Naive B cell (primary cell): Measurements from ENCODE around the gene SF3A1. TPM values are rescaled to one million over a fixed set of nuclear protein-coding genes. Genes with fewer than 3 reads are reported as not detected.
A peak's percentile ranks its signal among the peaks of the same experiment; 100 is the strongest.

Experiments
- ATAC-seq, 2 donors: fragments of 150-1000 bp; cut with Tn5 transposase; 2 replicates each; pipeline ENCODE4 v1.10.0; 2021; ENCODE audit warnings: low read depth in 2 of 2, mild to moderate bottlenecking in 2 of 2, moderate library complexity in 2 of 2
- DNase-seq: peaks from one replicate; pipeline ENCODE4 v3.0.0; 2022
- H3K27ac Mint-ChIP-seq, 6 donors: one replicate each; pipeline ENCODE4 v1.8.0; 2020 to 2022; ENCODE audit warnings: mild to moderate bottlenecking in 6 of 6, mixed read lengths in 6 of 6, moderate library complexity in 5 of 6, inconsistent platforms in 2 of 6
- H3K27me3 Mint-ChIP-seq, 3 donors: one replicate each; pipeline ENCODE4 v1.8.0; 2021 to 2022; ENCODE audit warnings: mixed read lengths in 3 of 3, mild to moderate bottlenecking in 1 of 3
- H3K36me3 Mint-ChIP-seq, 2 donors: one replicate each; pipeline ENCODE4 v1.8.0; 2020 to 2022; ENCODE audit warnings: mixed read lengths in 2 of 2, inconsistent platforms in 1 of 2, mild to moderate bottlenecking in 1 of 2
- H3K4me1 Mint-ChIP-seq, 3 donors: one replicate each; pipeline ENCODE4 v1.8.0; 2020 to 2022; ENCODE audit warnings: mixed read lengths in 3 of 3, inconsistent platforms in 1 of 3, mild to moderate bottlenecking in 1 of 3, moderate library complexity in 1 of 3
- H3K4me3 Mint-ChIP-seq, 8 donors: one replicate each; pipeline ENCODE4 v1.8.0; 2020 to 2022; ENCODE audit warnings: mild to moderate bottlenecking in 8 of 8, mixed read lengths in 8 of 8, moderate library complexity in 8 of 8, inconsistent platforms in 2 of 8
- H3K9me3 Mint-ChIP-seq, 7 donors: one replicate each; pipeline ENCODE4 v1.8.0; 2020 to 2022; ENCODE audit warnings: mixed read lengths in 7 of 7, mild to moderate bottlenecking in 5 of 7, inconsistent platforms in 2 of 7, moderate library complexity in 1 of 7
- polyA plus RNA-seq, 6 donors: library from polyadenylated mRNA; unstranded; fragments of 300-500 nt; fragmentation: Illumina TruSeq; gene quantifications; one replicate each; pipeline ENCODE4 v1.2.3, GENCODE V29; 2021; ENCODE audit warnings: low read depth in 6 of 6

Gene SF3A1
- polyA plus RNA-seq, 6 donors from 2014 or later: 34.1 to 110 (median 80.3) TPM

DNA sequence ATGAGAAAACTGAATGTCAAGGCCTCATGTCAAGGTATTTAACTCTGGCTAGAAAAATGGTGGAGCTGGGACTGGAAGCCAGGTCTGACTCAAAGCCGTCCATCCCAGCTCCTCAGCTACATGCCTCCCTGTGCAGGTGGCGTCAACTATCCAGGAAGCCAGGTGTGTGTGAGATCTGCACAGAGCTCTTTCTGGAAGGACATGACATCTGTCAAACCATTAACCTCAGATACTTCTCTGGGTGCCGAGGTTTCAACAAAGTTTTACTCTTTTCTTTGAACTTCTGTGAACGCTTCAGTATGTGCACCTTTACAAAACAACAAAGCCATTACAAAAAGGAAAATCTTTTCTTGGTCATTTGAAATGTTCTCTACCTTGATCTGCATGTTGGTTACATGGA lies 60.4 kb downstream of the SF3A1 start:
- Mint-ChIP-seq H3K4me3 (no peak overlapping the region), H3K27ac (peak overlapping the region in 1 of 6 donors; percentile 70)

DNA sequence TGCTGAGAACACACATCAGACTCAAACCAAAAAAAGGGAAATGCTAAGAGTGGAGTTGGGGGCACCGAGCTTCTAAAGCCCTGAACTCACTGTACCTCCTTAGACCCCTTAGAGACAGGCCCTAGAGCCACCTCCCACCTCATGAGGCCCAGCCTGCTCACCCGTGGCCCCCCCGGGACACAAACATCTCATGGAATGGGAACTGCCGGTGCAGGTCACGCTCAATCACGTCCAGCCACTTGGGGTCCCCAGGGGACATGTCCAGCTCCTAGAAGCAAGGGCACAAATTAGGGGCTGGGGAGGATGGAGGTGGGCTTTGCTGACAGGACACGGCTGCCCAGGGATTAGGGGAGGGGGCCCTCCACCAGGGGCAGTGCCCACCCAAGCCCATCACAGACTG lies 61.1 kb downstream of the SF3A1 start:
- peak overlapping the region in 2 of 6 donors; percentile 52 to 83 for H3K27ac Mint-ChIP-seq
- H3K4me1 Mint-ChIP-seq: peaks cover 25 to 39% (median 36%) of the 10 kb centered on the region in 3 donors
- H3K4me3 Mint-ChIP-seq: no peak overlapping the region
- no peak for DNase-seq
- peaks cover 5 to 16% of the 10 kb centered on the region in 2 donors for H3K36me3 Mint-ChIP-seq
- H3K27me3 Mint-ChIP-seq: no peaks in the 10 kb centered on the region
- H3K9me3 Mint-ChIP-seq: no peaks in the 10 kb centered on the region
- no peak for ATAC-seq

More for the DNA sequence above, 60.4 kb downstream of the SF3A1 start:
- Mint-ChIP-seq H3K9me3 (no peaks in the 10 kb centered on the region), H3K4me1 (peaks cover 29 to 41% (median 36%) of the 10 kb centered on the region in 3 donors), H3K36me3 (peaks cover 5 to 16% of the 10 kb centered on the region in 2 donors), H3K27me3 (no peaks in the 10 kb centered on the region)
- DNase-seq (no peak), ATAC-seq (no peak)

DNA sequence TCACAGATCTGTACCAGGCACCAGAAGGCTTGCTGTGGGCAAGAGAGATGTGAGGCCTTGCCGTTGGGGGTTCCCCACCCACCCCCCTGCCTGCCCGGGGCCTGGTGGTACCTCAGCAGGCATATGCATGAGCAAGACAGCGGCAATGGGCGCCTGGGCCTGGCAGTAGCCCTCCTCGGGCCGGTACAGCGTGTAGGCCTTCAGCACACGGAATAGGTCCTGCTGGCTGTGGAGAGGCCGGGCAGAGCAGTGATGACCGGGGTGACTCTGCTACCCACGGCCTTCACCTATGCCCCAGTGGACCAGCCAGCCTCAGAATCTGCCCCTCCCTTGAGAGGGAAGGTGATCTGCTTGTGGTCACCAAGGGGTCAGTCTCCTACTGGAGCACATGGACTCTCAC lies 61.9 kb downstream of the SF3A1 start:
- Mint-ChIP-seq H3K9me3 (no peaks in the 10 kb centered on the region), H3K4me1 (peaks cover 30 to 40% (median 39%) of the 10 kb centered on the region in 3 donors), H3K27ac (no peak overlapping the region), H3K27me3 (no peaks in the 10 kb centered on the region), H3K36me3 (peaks cover 5 to 16% of the 10 kb centered on the region in 2 donors), H3K4me3 (no peak overlapping the region)
- DNase-seq: no peak
- no peak for ATAC-seq

DNA sequence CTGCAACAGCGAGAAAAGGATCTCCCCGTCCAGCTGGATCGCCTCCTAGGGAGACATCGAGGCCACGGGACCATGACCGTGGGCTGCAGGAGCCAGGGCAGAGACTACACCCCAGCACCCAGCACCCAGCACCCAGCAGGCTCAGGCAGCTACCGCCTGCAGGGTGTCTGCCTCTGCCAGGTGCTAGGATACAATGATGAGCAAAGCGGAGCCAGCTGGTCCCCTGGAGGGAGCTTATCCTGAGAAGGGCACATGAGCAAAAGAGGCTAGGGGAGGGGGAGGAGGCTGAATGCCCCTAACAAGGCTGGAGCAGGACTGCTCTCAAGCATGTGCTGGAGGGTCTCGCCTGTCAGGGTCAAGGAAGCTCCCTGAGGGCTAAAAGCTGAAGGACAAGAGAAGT lies 62.6 kb downstream of the SF3A1 start:
- Mint-ChIP-seq H3K4me1 (peaks cover 30 to 44% (median 41%) of the 10 kb centered on the region in 3 donors), H3K4me3 (no peak overlapping the region), H3K36me3 (peaks cover 5 to 16% of the 10 kb centered on the region in 2 donors), H3K27ac (peak overlapping the region in 2 of 6 donors; percentile 23 to 82), H3K27me3 (no peaks in the 10 kb centered on the region), H3K9me3 (no peaks in the 10 kb centered on the region)
- ATAC-seq (no peak), DNase-seq (no peak)

DNA sequence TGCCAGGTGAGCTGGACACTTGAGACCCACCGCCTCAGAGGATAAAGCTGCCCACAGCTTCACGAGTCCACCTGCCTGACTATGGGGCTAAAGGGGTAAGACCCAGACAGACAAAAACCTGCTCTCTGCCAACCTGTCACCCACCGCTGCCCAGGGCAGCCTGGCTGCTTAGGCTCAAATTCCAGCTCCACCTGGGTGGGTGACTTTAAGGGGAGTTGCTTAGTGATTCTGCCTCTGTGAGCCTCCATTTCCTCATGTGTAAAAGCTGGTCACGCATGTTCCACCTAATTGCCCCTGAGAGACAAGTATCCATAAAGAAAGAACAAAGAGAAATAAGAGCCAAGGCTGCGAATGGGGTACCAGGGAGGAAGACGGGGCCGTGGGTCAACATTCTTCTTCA lies 63.7 kb downstream of the SF3A1 start:
- Mint-ChIP-seq H3K4me1 (peaks cover 27 to 44% (median 37%) of the 10 kb centered on the region in 3 donors), H3K27ac (peak overlapping the region in 3 of 6 donors; percentile 42 to 63 (median 53)), H3K27me3 (no peaks in the 10 kb centered on the region), H3K9me3 (no peaks in the 10 kb centered on the region), H3K4me3 (no peak overlapping the region), H3K36me3 (peaks cover 5 to 16% of the 10 kb centered on the region in 2 donors)
- DNase-seq (no peak), ATAC-seq (no peak)

DNA sequence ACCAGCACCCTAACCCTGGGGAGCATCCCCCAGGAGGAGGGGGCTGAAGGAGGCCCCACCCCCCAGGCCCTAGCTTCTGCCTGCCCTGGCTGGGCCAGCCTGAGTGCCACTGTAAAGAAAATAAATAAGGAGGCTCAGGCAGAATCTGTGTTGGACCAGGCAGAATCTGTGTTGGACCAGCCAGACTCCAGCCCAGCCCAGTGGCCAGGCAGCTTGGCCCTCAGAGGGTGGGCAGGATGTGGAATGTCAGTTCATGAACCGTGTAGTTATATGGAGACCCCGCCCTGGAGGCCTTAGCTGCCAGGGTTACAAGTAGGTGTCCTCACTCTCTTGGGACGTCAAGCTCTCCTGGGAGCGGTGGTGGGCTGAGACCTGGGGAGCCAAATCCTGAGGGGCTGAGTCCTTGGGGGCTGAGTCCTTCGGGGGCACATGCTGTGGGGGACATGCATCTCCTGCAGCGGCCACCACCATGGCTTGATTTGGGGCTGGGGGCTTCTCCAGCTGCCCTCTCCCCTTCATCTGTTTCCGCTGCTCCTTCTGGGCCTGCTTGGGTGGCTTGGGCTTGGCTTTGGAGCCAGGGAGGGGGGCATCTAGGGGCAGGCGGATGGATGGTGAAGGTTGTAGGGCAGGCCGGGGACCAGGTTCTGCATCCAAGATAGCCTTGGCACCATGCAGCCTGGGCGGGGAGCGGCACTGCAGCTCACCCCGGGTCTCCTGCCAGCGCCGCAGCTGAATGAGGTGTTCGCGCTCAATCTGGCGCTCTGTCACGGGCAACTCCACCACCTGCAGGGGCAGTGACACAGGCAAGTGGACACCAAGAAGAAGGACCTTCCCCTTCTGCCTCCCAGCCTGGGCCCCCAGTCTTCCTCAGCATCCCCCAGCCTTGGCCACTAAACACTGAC lies 64.4 kb downstream of the SF3A1 start:
- ATAC-seq: no peak
- Mint-ChIP-seq H3K4me1 (peaks cover 30 to 47% (median 40%) of the 10 kb centered on the region in 3 donors), H3K4me3 (no peak overlapping the region), H3K36me3 (peaks cover 5 to 16% of the 10 kb centered on the region in 2 donors), H3K9me3 (no peaks in the 10 kb centered on the region), H3K27me3 (no peaks in the 10 kb centered on the region), H3K27ac (peak overlapping the region in 3 of 6 donors; percentile 42 to 82 (median 61))
- DNase-seq: no peak

GRCh38 chr22:30291058-30291892 lies 65.4 kb downstream of the SF3A1 start:
- no peaks in the 10 kb centered on the region for H3K27me3 Mint-ChIP-seq
- no peaks in the 10 kb centered on the region for H3K9me3 Mint-ChIP-seq
- H3K36me3 Mint-ChIP-seq: peaks cover 5 to 16% of the 10 kb centered on the region in 2 donors

DNA sequence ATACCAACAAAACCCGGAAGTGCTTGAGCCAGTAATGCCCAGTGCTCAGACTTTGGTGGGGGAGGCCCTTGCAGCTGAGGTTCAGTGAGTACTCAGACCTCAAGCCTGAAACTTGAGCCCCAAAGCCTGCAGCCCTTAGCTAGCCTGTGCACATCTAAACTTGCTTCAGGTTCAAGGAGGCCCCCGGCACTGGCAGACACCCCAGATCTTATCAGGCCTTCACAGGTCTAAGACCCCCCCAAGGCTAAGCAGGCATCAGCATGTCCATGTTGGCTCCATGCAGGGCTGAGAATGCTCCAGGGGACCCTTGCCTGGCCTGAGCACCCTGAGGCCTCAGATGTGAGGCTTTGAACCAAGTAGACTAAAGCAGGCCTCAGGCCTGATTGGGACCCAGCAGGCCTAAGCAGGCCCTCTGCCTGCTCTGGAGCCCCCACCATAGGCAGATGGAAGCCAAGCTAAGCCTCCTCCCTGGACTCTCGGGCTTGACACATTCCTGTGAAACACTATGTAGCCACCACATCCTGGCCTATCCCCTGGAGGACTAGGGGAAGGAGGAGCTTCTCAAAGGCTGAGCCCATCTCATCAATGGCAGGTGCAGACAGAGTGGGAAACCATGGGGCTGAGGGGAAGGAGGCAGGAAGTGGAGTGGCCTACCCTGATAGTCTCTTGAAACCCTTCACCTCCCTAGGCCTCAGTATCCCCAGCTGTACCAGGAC lies 66.2 kb downstream of the SF3A1 start:
- no peak for DNase-seq
- H3K27me3 Mint-ChIP-seq: no peaks in the 10 kb centered on the region
- peaks cover 5 to 16% of the 10 kb centered on the region in 2 donors for H3K36me3 Mint-ChIP-seq
- H3K27ac Mint-ChIP-seq: peak overlapping the region in 5 of 6 donors; percentile 86 to 94 (median 89)
- no peak for ATAC-seq
- no peaks in the 10 kb centered on the region for H3K9me3 Mint-ChIP-seq
- peak overlapping the region; percentile 85 to 96 (median 93) for H3K4me3 Mint-ChIP-seq
- H3K4me1 Mint-ChIP-seq: peaks cover 31 to 42% (median 40%) of the 10 kb centered on the region in 3 donors

More at GRCh38 chr22:30291058-30291892, 65.4 kb downstream of the SF3A1 start:
- ATAC-seq (no peak), DNase-seq (no peak)
- peaks cover 31 to 42% (median 40%) of the 10 kb centered on the region in 3 donors for H3K4me1 Mint-ChIP-seq
- H3K27ac Mint-ChIP-seq: peak overlapping the region in 5 of 6 donors; percentile 20 to 80 (median 56)
- peak overlapping the region in 4 of 8 donors; percentile 23 to 90 (median 58) for H3K4me3 Mint-ChIP-seq

DNA sequence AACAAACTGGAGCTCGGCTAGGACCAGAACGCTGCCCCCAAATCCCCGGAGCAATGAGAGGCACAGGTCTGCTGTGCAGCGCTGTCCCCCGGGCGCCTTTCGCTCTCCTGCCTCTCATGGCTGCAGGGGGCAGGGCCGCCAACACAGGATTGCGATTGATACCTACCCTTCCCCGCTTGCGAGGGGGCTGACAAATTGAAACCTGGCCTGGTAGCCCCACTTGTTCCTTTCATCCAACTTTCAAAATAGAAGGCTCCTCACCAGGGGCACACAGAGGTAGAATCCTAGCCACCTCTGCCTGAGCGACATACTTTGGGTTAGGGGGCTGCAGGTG lies 66.7 kb downstream of the SF3A1 start:
- Mint-ChIP-seq H3K9me3 (no peaks in the 10 kb centered on the region), H3K27ac (peak overlapping the region; percentile 86 to 94 (median 90)), H3K36me3 (peaks cover 5 to 20% of the 10 kb centered on the region in 2 donors), H3K4me3 (peak overlapping the region; percentile 85 to 96 (median 93)), H3K27me3 (no peaks in the 10 kb centered on the region), H3K4me1 (peaks cover 31 to 42% (median 40%) of the 10 kb centered on the region in 3 donors)
- no peak for DNase-seq
- ATAC-seq: peak; percentile 23 to 24

DNA sequence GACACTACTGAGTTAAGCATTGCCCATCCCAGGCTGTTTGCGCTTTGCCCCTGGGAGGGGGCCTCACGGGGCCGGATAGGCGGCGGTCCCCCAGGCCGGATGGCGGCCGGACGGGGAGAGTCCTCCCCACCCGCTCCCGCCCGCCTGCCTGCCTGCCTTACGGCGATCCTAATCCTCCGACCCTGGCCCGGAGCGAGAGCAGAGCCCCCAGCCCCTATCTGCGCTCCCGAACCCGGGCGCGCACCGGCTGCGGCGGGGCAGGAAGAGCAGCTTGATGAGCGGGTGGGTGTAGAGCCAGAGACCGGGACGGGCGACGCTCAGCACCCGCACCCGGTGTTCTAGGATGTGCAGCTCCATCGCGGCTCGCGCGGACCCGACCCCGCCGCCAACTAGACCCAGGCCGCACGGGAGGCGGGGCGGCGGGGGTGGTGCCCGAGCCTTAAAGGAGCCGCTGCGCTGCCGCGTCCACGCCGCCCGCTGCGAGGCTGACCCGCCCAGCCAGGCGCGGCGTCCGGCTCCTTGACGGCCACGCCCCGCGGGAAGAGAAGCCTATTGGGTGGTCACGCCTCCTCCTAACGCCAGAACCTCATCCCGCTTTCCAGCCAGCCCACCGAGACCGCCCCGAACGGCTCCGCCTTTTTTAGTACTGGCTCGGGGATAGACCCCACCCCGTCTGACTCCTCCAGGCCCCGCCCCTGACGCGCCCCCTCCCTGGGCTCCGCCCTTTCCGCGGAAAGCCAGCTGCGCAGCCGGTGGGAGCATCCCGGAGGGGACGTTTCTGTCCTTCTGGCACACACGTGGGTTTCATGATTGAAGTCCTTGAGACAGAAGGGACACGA lies 67.3 kb downstream of the SF3A1 start, which contains the start of gene CASTOR1:
Gene CASTOR1, minus strand, starts transcription at position 365 of the 839 bp plus-strand sequence. Its CDS starts 8 bp downstream, at position 357.
- H3K36me3 Mint-ChIP-seq: peaks cover 5 to 26% of the 10 kb centered on the region in 2 donors
- no peaks in the 10 kb centered on the region for H3K9me3 Mint-ChIP-seq
- peak; percentile 83 for DNase-seq
- no peaks in the 10 kb centered on the region for H3K27me3 Mint-ChIP-seq
- H3K4me3 Mint-ChIP-seq: peak within 1 kb of the TSS; percentile 85 to 96 (median 93)
- H3K27ac Mint-ChIP-seq: peak within 1 kb of the TSS; percentile 86 to 94 (median 90)
- peak; percentile 75 to 76 for ATAC-seq
- peaks cover 31 to 42% (median 40%) of the 10 kb centered on the region in 3 donors for H3K4me1 Mint-ChIP-seq

GRCh38 chr22:30288419-30289140 lies 68.1 kb downstream of the SF3A1 start:
- DNase-seq: no peak
- peak overlapping the region in 5 of 6 donors; percentile 57 to 94 (median 82) for H3K27ac Mint-ChIP-seq
- ATAC-seq: no peak
- peaks cover 3 to 19% of the 10 kb centered on the region in 2 donors for H3K36me3 Mint-ChIP-seq
- peak overlapping the region; percentile 84 to 96 (median 93) for H3K4me3 Mint-ChIP-seq
- no peaks in the 10 kb centered on the region for H3K27me3 Mint-ChIP-seq
- H3K4me1 Mint-ChIP-seq: peaks cover 25 to 42% (median 40%) of the 10 kb centered on the region in 3 donors
- H3K9me3 Mint-ChIP-seq: no peaks in the 10 kb centered on the region
